Measurements from ENCODE around the gene GRIN1. TPM values are rescaled to one million over a fixed set of nuclear protein-coding genes. Genes with fewer than 3 reads are reported as not detected.

Gene GRIN1
- total RNA-seq, 6 experiments from 2014 or later, result not detected

DNA sequence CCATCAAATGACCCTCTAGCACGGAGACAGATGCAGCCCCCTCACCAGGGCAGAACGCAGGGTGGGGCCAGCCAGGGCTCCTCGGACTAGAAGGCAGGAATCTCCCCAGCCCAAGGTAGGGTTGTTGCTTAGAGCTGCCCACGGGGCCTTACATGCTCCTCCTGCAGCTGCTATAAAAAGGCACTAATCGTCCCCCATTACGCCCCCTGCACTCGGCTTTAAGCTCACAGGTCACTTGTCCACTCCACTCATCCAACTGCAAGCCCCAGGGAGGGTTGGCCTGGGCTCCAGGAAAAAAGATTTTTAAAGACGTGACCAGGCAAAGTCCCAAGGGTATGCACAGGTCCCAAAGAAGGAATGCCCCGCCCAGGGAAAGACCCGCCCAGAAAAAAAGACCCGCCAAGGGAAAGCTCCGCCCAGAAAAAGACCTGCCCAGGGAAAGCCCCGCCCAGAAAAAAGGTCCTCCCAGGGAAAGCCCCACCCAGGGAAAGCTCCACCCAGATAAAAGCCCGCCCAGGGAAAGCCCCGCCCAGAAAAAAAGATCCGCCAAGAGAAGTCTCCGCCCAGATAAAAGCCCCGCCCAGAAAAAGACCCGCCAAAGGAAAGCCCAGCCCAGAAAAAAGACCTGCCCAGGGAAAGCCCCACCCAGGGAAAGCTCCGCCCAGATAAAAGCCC is 11.1 kb downstream of the GRIN1 start:
- Histone ChIP-seq H3K9me3 (no peaks in the 10 kb centered on the region), H3K4me1 (no peaks in the 10 kb centered on the region), H3K36me3 (no peaks in the 10 kb centered on the region), H3K27ac (no peak overlapping the region), H3K27me3 (peaks cover 0 to 4% of the 10 kb centered on the region in 2 donors), H3K4me3 (no peak overlapping the region)
- ATAC-seq (no peak), DNase-seq (no peak)
- 56% methylated on average over 16 of the region's 20 CpGs for WGBS (ENCODE audit: insufficient coverage, low coverage, low lambda C conversion rate, missing lambda C conversion rate)
- no peak for TF ChIP-seq POLR2A (IDR thresholded peaks at IDR 0.05)
- TF ChIP-seq, protein P1, sequence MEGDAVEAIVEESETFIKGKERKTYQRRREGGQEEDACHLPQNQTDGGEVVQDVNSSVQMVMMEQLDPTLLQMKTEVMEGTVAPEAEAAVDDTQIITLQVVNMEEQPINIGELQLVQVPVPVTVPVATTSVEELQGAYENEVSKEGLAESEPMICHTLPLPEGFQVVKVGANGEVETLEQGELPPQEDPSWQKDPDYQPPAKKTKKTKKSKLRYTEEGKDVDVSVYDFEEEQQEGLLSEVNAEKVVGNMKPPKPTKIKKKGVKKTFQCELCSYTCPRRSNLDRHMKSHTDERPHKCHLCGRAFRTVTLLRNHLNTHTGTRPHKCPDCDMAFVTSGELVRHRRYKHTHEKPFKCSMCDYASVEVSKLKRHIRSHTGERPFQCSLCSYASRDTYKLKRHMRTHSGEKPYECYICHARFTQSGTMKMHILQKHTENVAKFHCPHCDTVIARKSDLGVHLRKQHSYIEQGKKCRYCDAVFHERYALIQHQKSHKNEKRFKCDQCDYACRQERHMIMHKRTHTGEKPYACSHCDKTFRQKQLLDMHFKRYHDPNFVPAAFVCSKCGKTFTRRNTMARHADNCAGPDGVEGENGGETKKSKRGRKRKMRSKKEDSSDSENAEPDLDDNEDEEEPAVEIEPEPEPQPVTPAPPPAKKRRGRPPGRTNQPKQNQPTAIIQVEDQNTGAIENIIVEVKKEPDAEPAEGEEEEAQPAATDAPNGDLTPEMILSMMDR (IDR thresholded peaks at IDR 0.05), result no peak
- intact Hi-C loops (cut with DNase I), result no loop called here

DNA sequence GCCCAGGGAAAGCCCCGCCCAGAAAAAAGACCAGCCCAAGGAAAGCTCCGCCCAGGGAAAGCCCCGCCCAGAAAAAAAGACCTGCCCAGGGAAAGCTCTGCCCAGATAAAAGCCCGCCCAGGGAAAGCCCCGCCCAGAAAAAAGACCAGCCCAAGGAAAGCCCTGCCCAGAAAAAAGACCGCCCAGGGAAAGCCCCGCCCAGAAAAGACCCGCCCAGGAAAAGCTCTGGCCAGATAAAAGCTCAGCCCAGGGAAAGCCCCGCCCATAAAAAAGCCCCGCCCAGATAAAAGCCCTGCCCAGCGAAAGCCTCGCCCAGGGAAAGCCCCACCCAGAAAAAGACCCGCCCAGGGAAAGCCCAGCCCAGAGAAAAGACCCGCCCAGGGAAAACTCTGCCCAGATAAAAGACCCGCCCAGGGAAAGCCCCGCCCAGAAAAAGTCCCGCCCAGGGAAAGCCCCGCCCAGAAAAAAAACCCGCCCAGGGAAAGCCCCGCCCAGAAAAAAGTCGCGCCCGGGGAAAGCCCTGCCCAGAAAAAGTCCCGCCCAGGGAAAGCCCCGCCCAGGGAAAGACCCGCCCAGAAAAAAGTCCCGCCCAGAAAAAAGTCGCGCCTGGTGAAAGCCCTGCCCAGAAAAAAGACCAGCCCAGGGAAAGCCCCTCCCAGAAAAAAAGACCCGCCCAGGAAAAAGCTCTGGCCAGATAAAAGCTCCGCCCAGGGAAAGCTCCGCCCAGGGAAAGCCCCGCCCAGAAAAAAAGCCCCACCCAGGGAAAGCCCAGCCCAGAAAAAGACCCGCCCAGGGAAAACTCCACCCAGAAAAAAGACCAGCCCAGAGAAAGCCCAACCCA is 11.9 kb downstream of the GRIN1 start:
- WGBS (ENCODE audit: insufficient coverage, low coverage, low lambda C conversion rate, missing lambda C conversion rate), result 37% methylated on average over 27 of the region's 34 CpGs
- ATAC-seq, result peak in 3 of 4 donors; percentile 6 to 63 (median 57)
- no peak for TF ChIP-seq POLR2A (IDR thresholded peaks at IDR 0.05)
- no peak overlapping the region for H3K27ac ChIP-seq
- intact Hi-C loops (cut with DNase I), result no loop called here
- H3K27me3 ChIP-seq, result peaks cover 0 to 4% of the 10 kb centered on the region in 2 donors
- DNase-seq, result no peak
- no peaks in the 10 kb centered on the region for H3K36me3 ChIP-seq
- no peak overlapping the region for H3K4me3 ChIP-seq
- H3K4me1 ChIP-seq, result no peaks in the 10 kb centered on the region
- H3K9me3 ChIP-seq, result no peaks in the 10 kb centered on the region

DNA sequence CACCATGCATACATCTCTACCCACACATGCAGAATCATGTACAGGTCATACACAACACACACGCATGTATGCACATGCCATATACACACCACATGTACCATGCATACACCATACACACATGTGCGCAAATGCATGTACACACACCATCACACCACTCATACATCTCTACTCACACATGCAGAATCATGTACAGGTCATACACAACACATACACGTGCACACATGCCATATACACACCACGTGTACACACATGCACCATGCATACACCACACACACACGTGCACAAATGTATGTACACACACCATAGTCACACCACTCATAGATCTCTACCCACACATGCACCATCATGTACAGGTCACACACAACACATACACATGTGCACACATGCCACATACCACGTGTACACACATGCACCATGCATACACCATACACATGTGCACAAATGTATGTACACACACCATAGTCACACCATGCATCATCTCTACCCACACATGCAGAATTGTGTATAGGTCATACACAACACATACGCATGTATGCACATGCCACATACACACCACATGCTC is 14.0 kb downstream of the GRIN1 start:
- DNase-seq, result no peak
- Histone ChIP-seq H3K36me3 (no peaks in the 10 kb centered on the region), H3K4me1 (no peaks in the 10 kb centered on the region), H3K27ac (no peak overlapping the region), H3K4me3 (no peak overlapping the region), H3K27me3 (peaks cover 0 to 6% of the 10 kb centered on the region in 2 donors), H3K9me3 (no peaks in the 10 kb centered on the region)
- intact Hi-C loops (cut with DNase I), result no loop called here
- no peak for TF ChIP-seq POLR2A (IDR thresholded peaks at IDR 0.05)
- TF ChIP-seq, protein P1 (IDR thresholded peaks at IDR 0.05), result no peak
- 86% methylated on average over 7 of the region's 7 CpGs for whole genome bisulfite sequencing (ENCODE audit: insufficient coverage, low coverage, low lambda C conversion rate, missing lambda C conversion rate)
- ATAC-seq, result no peak

DNA sequence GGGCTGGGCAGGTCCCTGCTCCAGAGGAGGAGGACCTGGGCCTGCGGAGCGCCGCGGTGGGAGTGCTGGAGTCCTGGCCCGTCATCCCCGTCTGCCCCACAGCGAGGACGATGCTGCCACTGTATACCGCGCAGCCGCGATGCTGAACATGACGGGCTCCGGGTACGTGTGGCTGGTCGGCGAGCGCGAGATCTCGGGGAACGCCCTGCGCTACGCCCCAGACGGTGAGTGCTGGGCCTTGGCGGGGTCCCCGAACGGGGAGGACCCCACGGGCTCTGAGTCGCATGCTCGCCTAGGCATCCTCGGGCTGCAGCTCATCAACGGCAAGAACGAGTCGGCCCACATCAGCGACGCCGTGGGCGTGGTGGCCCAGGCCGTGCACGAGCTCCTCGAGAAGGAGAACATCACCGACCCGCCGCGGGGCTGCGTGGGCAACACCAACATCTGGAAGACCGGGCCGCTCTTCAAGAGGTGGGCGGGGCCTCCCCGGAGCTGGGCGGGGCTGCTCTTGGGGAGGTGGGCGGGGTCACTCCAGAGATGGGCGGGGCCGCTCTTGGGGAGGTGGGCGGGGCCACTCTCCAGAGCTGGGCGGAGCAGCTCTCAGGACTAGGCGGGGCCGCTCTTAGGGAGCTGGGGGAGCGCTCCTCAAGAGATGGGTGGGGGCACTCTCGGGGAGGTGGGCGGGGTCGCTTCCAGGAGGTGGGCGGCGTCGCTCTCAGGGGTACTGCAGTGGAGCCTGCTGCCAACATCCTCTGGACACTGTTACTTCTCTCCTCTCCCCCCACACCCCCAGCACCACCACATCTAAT is 17.8 kb downstream of the GRIN1 start:
- Histone ChIP-seq H3K9me3 (no peaks in the 10 kb centered on the region), H3K36me3 (no peaks in the 10 kb centered on the region), H3K4me3 (no peak overlapping the region), H3K27me3 (peaks cover 0 to 12% of the 10 kb centered on the region in 2 donors), H3K27ac (no peak overlapping the region), H3K4me1 (no peaks in the 10 kb centered on the region)
- intact Hi-C loops (cut with DNase I), result no loop called here
- DNase-seq (no peak), ATAC-seq (peak; percentile 48 to 68 (median 63))
- no peak for TF ChIP-seq POLR2A (IDR thresholded peaks at IDR 0.05)
- TF ChIP-seq, protein P1 (IDR thresholded peaks at IDR 0.05), result no peak
- WGBS (ENCODE audit: insufficient coverage, low coverage, low lambda C conversion rate, missing lambda C conversion rate), result under 1% methylated on average over 17 of the region's 65 CpGs

All from right lobe of liver (tissue), 6 donors.